GM21447 (cell line): Measurements from ENCODE around the gene NBEAL1.
A peak's percentile ranks its signal among the peaks of the same experiment; 100 is the strongest.
"Not testable (repeated sequence)": the region's sequence is repeated elsewhere in the genome, so short reads cannot be mapped to it uniquely, and the experiment has no call there.

ENCODE experiments used
- ATAC-seq: cut with Tn5 transposase; IDR thresholded peaks from one replicate; pipeline ENCODE4 v1.9.1; 2021; ENCODE audit not compliant: unreplicated experiment

The NBEAL1 gene

GRCh38 chr2:203014456-203015199, at the start of gene NBEAL1:
Gene NBEAL1 (plus strand): TSS chr2:203014875. CDS start chr2:203016385, 1,510 bp downstream.
- peak; percentile 96 for ATAC-seq

GRCh38 chr2:202965810-202966460, 48.7 kb upstream of the NBEAL1 start:
- peak; percentile 85 for ATAC-seq

GRCh38 chr2:202969404-202969803, 45.3 kb upstream of the NBEAL1 start:
- not testable (repeated sequence) for ATAC-seq

- ATAC-seq, result no peak
Observed at GRCh38 chr2:202976809-202977208, 37.9 kb upstream of the NBEAL1 start.

- ATAC-seq, result no peak
Observed at GRCh38 chr2:202982779-202983491, 31.7 kb upstream of the NBEAL1 start.

- ATAC-seq, result no peak
Observed at GRCh38 chr2:202989749-202990148, 24.9 kb upstream of the NBEAL1 start.

GRCh38 chr2:202990501-202990900, 24.2 kb upstream of the NBEAL1 start:
- ATAC-seq, result no peak

- ATAC-seq, result not testable (repeated sequence)
Observed at GRCh38 chr2:202997113-202997512, 17.6 kb upstream of the NBEAL1 start.

GRCh38 chr2:203002054-203002821, 12.4 kb upstream of the NBEAL1 start:
- no peak for ATAC-seq

- no peak for ATAC-seq
Observed at GRCh38 chr2:203003716-203004115, 11.0 kb upstream of the NBEAL1 start.

- no peak for ATAC-seq
Observed at GRCh38 chr2:203016716-203017115, 2.0 kb downstream of the NBEAL1 start.

GRCh38 chr2:203018181-203018580, 3.5 kb downstream of the NBEAL1 start:
- ATAC-seq, result no peak

GRCh38 chr2:203019142-203019541, 4.5 kb downstream of the NBEAL1 start:
- no peak for ATAC-seq

- ATAC-seq, result no peak
Observed at GRCh38 chr2:203021991-203022390, 7.3 kb downstream of the NBEAL1 start.

GRCh38 chr2:203022751-203023150, 8.1 kb downstream of the NBEAL1 start:
- no peak for ATAC-seq

GRCh38 chr2:203025592-203025991, 10.9 kb downstream of the NBEAL1 start:
- no peak for ATAC-seq

- no peak for ATAC-seq
Observed at GRCh38 chr2:203030545-203030944, 15.9 kb downstream of the NBEAL1 start.

- no peak for ATAC-seq
Observed at GRCh38 chr2:203030991-203031390, 16.3 kb downstream of the NBEAL1 start.

GRCh38 chr2:203033395-203033794, 18.7 kb downstream of the NBEAL1 start:
- no peak for ATAC-seq

- ATAC-seq, result no peak
Observed at GRCh38 chr2:203035879-203036470, 21.3 kb downstream of the NBEAL1 start.

- no peak for ATAC-seq
Observed at GRCh38 chr2:203037026-203037425, 22.4 kb downstream of the NBEAL1 start.
